DND-41 (cell line): Measurements from ENCODE around the gene ZAP70.

Source experiments
- ATAC-seq: fragments of 200-7000 bp; cut with Tn5 transposase; 3 replicates; pipeline ENCODE4 v1.9.1; 2021; ENCODE audit warnings: low read depth; ENCODE audit not compliant: insufficient read depth
- DNase-seq: peaks from one replicate; pipeline ENCODE4 v3.0.0-alpha.2; 2020
- H2AFZ ChIP-seq: 2 replicates; pipeline ENCODE4 v1.6.0; 2012; ENCODE audit warnings: low read depth, low read length
- H3K27ac ChIP-seq: 2 replicates; pipeline ENCODE4 v1.5.1; 2012; ENCODE audit warnings: low read length, inconsistent platforms
- H3K27me3 ChIP-seq: fragments of 200-600 bp; sonication (generic); 2 replicates; pipeline ENCODE4 v1.6.0; 2012; ENCODE audit warnings: low read length, mild to moderate bottlenecking, inconsistent platforms; ENCODE audit not compliant: insufficient read depth, poor library complexity
- H3K36me3 ChIP-seq: 2 replicates; pipeline ENCODE4 v1.5.1; 2012; ENCODE audit warnings: low read length, inconsistent platforms; ENCODE audit not compliant: insufficient read depth
- H3K4me1 ChIP-seq: 2 replicates; pipeline ENCODE4 v1.5.1; 2012; ENCODE audit warnings: mild to moderate bottlenecking, low read length; ENCODE audit not compliant: insufficient read depth
- H3K4me2 ChIP-seq: 2 replicates; pipeline ENCODE4 v1.6.0; 2012; ENCODE audit warnings: mild to moderate bottlenecking, moderate library complexity, low read length, inconsistent platforms; ENCODE audit not compliant: insufficient read depth
- H3K4me3 ChIP-seq, 2 experiments: fragments of 200-600 bp in 1 of 2; shearing (Covaris generic) in 1 of 2; 2 replicates each; pipeline ENCODE4 v1.5.1; 2012 to 2016; ENCODE audit warnings: inconsistent platforms in 2 of 2, low read length in 2 of 2, mild to moderate bottlenecking in 2 of 2, low read depth in 1 of 2, moderate library complexity in 1 of 2
- H3K79me2 ChIP-seq: 2 replicates; pipeline ENCODE4 v1.6.0; 2012; ENCODE audit warnings: low read length, inconsistent platforms; ENCODE audit not compliant: insufficient read depth
- H3K9ac ChIP-seq: 2 replicates; pipeline ENCODE4 v1.6.0; 2012; ENCODE audit warnings: low read depth, mild to moderate bottlenecking, inconsistent platforms, low read length, moderate library complexity
- H3K9me3 ChIP-seq: 2 replicates; pipeline ENCODE4 v1.5.1; 2012; ENCODE audit warnings: low read length, moderate library complexity, mild to moderate bottlenecking, inconsistent platforms; ENCODE audit not compliant: insufficient read depth, severe bottlenecking
- H4K20me1 ChIP-seq: 2 replicates; pipeline ENCODE4 v1.6.0; 2012; ENCODE audit warnings: low read length; ENCODE audit not compliant: insufficient read depth
- EZH2 ChIP-seq: IDR thresholded peaks from 3 replicates; pipeline ENCODE4 v1.6.1; 2012; ENCODE audit warnings: borderline replicate concordance, low read depth, mild to moderate bottlenecking, moderate library complexity, low read length, inconsistent platforms; ENCODE audit not compliant: severe bottlenecking
- TF ChIP-seq, protein P1 (sequence below): IDR thresholded peaks from 2 replicates; pipeline ENCODE4 v1.5.1; 2012; ENCODE audit warnings: borderline replicate concordance, low read length, moderate library complexity, mild to moderate bottlenecking; ENCODE audit not compliant: poor library complexity, severe bottlenecking; ENCODE audit errors: extremely low read depth

ZAP70 gene

DNA sequence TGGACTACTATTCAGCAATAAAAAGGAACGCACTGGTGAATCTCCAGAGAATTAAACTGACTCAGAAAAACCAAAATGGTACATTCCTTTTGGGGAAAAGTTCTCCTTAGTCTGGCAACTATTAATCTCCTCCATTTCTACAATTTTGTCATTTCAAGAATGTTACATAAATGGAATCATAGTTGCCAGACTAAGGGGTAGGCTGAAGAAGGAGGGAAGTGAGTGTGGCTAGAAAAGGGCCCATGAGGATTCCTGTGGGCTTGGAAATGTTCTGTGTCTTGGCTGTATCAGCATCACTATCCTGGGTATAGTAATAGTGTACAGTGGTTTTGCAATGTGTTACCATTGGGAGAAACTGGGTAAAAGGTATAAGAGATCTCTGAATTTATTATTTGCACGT lies 72.4 kb downstream of the ZAP70 start:
- Histone ChIP-seq H3K4me2 (no peak overlapping the region), H3K9ac (no peak overlapping the region), H3K27ac (no peak overlapping the region), H4K20me1 (0 out of 2 replicates have a peak, but pooled peaks cover 3% of the 10 kb centered on the region), H3K9me3 (no peaks in the 10 kb centered on the region), H2AFZ (no peak overlapping the region), H3K79me2 (no peaks in the 10 kb centered on the region), H3K4me1 (no peaks in the 10 kb centered on the region), H3K36me3 (peaks cover 17% of the 10 kb centered on the region), H3K4me3 (no peak overlapping the region), H3K27me3 (no peaks in the 10 kb centered on the region)
- no peak for DNase-seq
- TF ChIP-seq, protein P1, sequence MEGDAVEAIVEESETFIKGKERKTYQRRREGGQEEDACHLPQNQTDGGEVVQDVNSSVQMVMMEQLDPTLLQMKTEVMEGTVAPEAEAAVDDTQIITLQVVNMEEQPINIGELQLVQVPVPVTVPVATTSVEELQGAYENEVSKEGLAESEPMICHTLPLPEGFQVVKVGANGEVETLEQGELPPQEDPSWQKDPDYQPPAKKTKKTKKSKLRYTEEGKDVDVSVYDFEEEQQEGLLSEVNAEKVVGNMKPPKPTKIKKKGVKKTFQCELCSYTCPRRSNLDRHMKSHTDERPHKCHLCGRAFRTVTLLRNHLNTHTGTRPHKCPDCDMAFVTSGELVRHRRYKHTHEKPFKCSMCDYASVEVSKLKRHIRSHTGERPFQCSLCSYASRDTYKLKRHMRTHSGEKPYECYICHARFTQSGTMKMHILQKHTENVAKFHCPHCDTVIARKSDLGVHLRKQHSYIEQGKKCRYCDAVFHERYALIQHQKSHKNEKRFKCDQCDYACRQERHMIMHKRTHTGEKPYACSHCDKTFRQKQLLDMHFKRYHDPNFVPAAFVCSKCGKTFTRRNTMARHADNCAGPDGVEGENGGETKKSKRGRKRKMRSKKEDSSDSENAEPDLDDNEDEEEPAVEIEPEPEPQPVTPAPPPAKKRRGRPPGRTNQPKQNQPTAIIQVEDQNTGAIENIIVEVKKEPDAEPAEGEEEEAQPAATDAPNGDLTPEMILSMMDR, result no peak
- no peak for TF ChIP-seq EZH2
- ATAC-seq, result no peak

DNA sequence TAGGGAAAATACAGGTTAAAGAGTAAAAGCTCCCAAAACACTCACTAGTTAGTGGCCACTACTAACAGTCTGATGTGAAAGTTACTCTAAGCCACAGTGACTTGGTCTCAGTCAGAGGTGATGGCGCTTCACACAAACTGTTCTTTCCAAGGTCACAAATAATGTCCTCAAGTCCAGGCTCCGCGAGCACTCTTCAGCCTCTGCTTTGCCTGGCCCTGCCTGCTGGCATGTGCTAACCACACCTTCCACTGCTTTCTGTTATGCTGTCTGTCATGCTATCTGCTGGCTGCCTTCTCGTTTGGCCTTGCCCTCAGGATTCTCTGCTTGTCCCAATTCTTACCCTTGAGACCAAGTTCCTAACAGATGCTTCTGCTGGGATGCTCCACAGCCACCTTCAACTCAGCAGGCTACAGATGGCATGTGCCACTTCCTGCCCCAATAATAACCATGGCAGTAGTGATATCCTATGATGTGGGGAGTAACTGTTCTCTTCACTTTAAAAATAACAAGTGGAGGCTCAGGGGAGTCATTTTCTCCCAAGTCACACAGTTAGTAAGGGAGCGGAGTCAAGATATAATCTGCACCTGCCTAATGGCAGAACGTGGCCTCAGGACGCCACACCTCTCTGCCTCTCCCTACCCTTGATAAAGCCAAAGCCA lies 75.7 kb downstream of the ZAP70 start:
- Histone ChIP-seq H3K36me3 (peaks cover 28% of the 10 kb centered on the region), H3K4me3 (no peak overlapping the region), H4K20me1 (no peaks in the 10 kb centered on the region), H3K9me3 (no peaks in the 10 kb centered on the region), H3K27ac (peak overlapping the region; percentile 21; the same call in 1 of the 2 replicates), H2AFZ (no peak overlapping the region), H3K9ac (no peak overlapping the region), H3K79me2 (no peaks in the 10 kb centered on the region), H3K4me2 (no peak overlapping the region), H3K27me3 (no peaks in the 10 kb centered on the region), H3K4me1 (no peaks in the 10 kb centered on the region)
- peak; percentile 80 for ATAC-seq
- DNase-seq, result peak; percentile 12
- no peak for TF ChIP-seq EZH2
- TF ChIP-seq, protein P1, result no peak
